NB4 (cell line): ENCODE measurements around the gene CHRNA5.
"Not testable (repeated sequence)": the region's sequence is repeated elsewhere in the genome, so short reads cannot be mapped to it uniquely, and the experiment has no call there.

Source experiments
- DNase-seq: peaks from one replicate; pipeline ENCODE4 v3.0.0; 2010; ENCODE audit warnings: low read depth
- H3K4me3 ChIP-seq: one replicate; pipeline ENCODE4 v1.5.1; 2011; ENCODE audit warnings: mild to moderate bottlenecking, low read depth, low read length, moderate library complexity
- CTCF ChIP-seq: IDR thresholded peaks from one replicate; pipeline ENCODE4 v1.5.1; 2012; ENCODE audit warnings: low read depth, low read length
- MAX ChIP-seq: IDR thresholded peaks from 2 replicates; pipeline ENCODE4 v1.6.1; 2011; ENCODE audit warnings: low read depth, low read length
- MYC ChIP-seq: IDR thresholded peaks from 2 replicates; pipeline ENCODE4 v1.6.1; 2011; ENCODE audit warnings: low read depth, low read length
- POLR2A ChIP-seq: IDR thresholded peaks from 2 replicates; pipeline ENCODE4 v1.6.1; 2011; ENCODE audit warnings: mild to moderate bottlenecking; ENCODE audit not compliant: insufficient read length; ENCODE audit errors: extremely low read depth

CHRNA5 gene

GRCh38 chr15:78537266-78537905 lies 27.9 kb upstream of the CHRNA5 start:
- TF ChIP-seq POLR2A (no peak), MYC (no peak), MAX (no peak), CTCF (no peak)
- DNase-seq = no peak
- H3K4me3 ChIP-seq = no peak overlapping the region

GRCh38 chr15:78538358-78538757 lies 27.0 kb upstream of the CHRNA5 start:
- TF ChIP-seq MYC (no peak), POLR2A (no peak), MAX (no peak), CTCF (no peak)
- no peak overlapping the region for H3K4me3 ChIP-seq
- no peak for DNase-seq

GRCh38 chr15:78539464-78540140 lies 25.7 kb upstream of the CHRNA5 start:
- DNase-seq = not testable (repeated sequence)

GRCh38 chr15:78540141-78540870 lies 25.0 kb upstream of the CHRNA5 start, which contains the start of gene PSMA4:
PSMA4 (plus strand) TSS chr15:78540444; CDS start chr15:78541928, 1,484 bp downstream.
- TF ChIP-seq CTCF (no peak), MAX (peak; percentile 84), MYC (peak; percentile 97), POLR2A (peak; percentile 98)

More at GRCh38 chr15:78539464-78540140, 25.7 kb upstream of the CHRNA5 start:
- peak overlapping the region; percentile 100 for H3K4me3 ChIP-seq

GRCh38 chr15:78540871-78541743 lies 24.2 kb upstream of the CHRNA5 start:
- peak; percentile 52 for DNase-seq
- peak overlapping the region; percentile 100 for H3K4me3 ChIP-seq
- TF ChIP-seq CTCF (no peak), MAX (no peak), POLR2A (no peak), MYC (no peak)

More at GRCh38 chr15:78540141-78540870, 25.0 kb upstream of the CHRNA5 start, which contains the start of gene PSMA4:
- peak within 1 kb of the TSS; percentile 100 for H3K4me3 ChIP-seq
- peak; percentile 94 for DNase-seq
